ENCODE results near the gene ATP5PD. TPM values are rescaled to one million over a fixed set of nuclear protein-coding genes. Genes with fewer than 3 reads are reported as not detected.
"Not testable (repeated sequence)": the region's sequence is repeated elsewhere in the genome, so short reads cannot be mapped to it uniquely, and the experiment has no call there.

Gene ATP5PD
- total and polyA plus RNA-seq, 2 donors from 2014 or later: 261 to 916 TPM

- DNase-seq: no peak
- intact Hi-C loops (cut with DNase I): no loop called here
- H3K9me3 ChIP-seq (ENCODE audit: control insufficient read depth in 2 of 3, insufficient read depth in 1 of 3, low read length in 3 of 3): no peaks in the 10 kb centered on the region
- no peak overlapping the region for H3K4me3 ChIP-seq (ENCODE audit: low read length in 3 of 3)
- no peaks in the 10 kb centered on the region for H3K27me3 ChIP-seq (ENCODE audit: control insufficient read depth, insufficient read depth, low read length)
- peaks cover 0 to 38% (median 20%) of the 10 kb centered on the region in 3 donors for H3K4me1 ChIP-seq (ENCODE audit: control insufficient read depth in 2 of 3, insufficient read depth in 2 of 3, low read depth in 1 of 3, low read length in 3 of 3)
- no peak overlapping the region for H3K9ac ChIP-seq (ENCODE audit: low read length in 3 of 3)
- TF ChIP-seq CTCF (IDR thresholded peaks at IDR 0.05; ENCODE audit: borderline replicate concordance, extremely low read depth, insufficient read depth): no peak
- no peaks in the 10 kb centered on the region for H3K36me3 ChIP-seq (ENCODE audit: control insufficient read depth in 2 of 3, insufficient read depth in 3 of 3, low read length in 3 of 3)
- FAIRE-seq: no peak
- no peak overlapping the region for H3K27ac ChIP-seq (ENCODE audit: low read depth in 2 of 2, low read length in 2 of 2)
Observed at GRCh38 chr17:75075597-75076336, 29.0 kb upstream of the ATP5PD start.

DNA sequence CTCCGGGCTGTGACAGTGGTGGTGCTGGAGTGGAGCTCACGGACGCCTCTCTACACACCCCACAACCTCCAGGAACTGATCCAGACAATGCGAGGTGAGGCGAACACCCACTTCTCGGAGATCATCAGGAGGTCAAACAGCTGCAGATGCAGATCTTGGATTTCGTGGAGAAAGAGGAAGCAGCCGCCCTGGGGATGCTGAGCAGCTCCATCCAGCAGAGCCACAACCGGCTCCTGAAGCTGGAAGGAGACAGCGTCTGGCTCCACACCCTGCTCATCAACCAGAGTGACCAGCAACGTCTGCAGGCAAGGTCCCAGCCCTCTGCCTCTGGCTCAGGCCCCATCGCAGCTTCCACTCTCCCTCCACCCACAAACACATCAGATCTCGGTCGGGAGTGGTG, 27.8 kb upstream of the ATP5PD start:
- Histone ChIP-seq H3K4me3 (ENCODE audit: low read length in 3 of 3) (no peak overlapping the region), H3K27me3 (ENCODE audit: control insufficient read depth, insufficient read depth, low read length) (no peaks in the 10 kb centered on the region), H3K4me1 (ENCODE audit: control insufficient read depth in 2 of 3, insufficient read depth in 2 of 3, low read depth in 1 of 3, low read length in 3 of 3) (peaks cover 0 to 34% (median 20%) of the 10 kb centered on the region in 3 donors), H3K36me3 (ENCODE audit: control insufficient read depth in 2 of 3, insufficient read depth in 3 of 3, low read length in 3 of 3) (no peaks in the 10 kb centered on the region), H3K9ac (ENCODE audit: low read length in 3 of 3) (peak overlapping the region in 1 of 3 donors; percentile 32), H3K27ac (ENCODE audit: low read depth in 2 of 2, low read length in 2 of 2) (no peak overlapping the region), H3K9me3 (ENCODE audit: control insufficient read depth in 2 of 3, insufficient read depth in 1 of 3, low read length in 3 of 3) (no peaks in the 10 kb centered on the region)
- FAIRE-seq: no peak
- TF ChIP-seq CTCF (IDR thresholded peaks at IDR 0.05; ENCODE audit: borderline replicate concordance, extremely low read depth, insufficient read depth): no peak
- intact Hi-C loops (cut with DNase I): no loop called here
- DNase-seq: no peak

DNA sequence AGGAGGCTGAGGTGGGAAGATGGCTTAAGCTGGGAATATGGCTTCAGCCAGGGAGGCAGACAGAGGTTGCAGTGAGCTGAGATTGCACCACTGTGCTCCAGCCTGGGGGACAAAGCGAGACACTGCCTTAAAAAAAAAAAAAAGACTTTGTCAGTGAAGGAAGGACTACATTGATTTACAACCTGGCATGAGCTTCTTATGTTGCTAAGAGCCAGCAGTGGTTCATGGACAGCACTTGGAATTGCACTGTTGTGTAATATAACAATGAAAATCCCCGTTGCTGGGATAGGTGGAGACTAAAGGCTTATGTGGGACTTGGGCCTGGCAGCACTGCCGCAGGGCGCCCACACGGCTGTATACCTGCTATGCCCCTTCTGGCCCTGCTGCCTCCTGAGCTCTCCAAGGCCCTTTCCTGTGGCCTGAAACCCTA, 26.9 kb upstream of the ATP5PD start:
- Histone ChIP-seq H3K4me1 (ENCODE audit: control insufficient read depth in 2 of 3, insufficient read depth in 2 of 3, low read depth in 1 of 3, low read length in 3 of 3) (peaks cover 0 to 27% (median 12%) of the 10 kb centered on the region in 3 donors), H3K9ac (ENCODE audit: low read length in 3 of 3) (no peak overlapping the region), H3K9me3 (ENCODE audit: control insufficient read depth in 2 of 3, insufficient read depth in 1 of 3, low read length in 3 of 3) (no peaks in the 10 kb centered on the region), H3K36me3 (ENCODE audit: control insufficient read depth in 2 of 3, insufficient read depth in 3 of 3, low read length in 3 of 3) (no peaks in the 10 kb centered on the region), H3K27ac (ENCODE audit: low read depth in 2 of 2, low read length in 2 of 2) (peak overlapping the region in 1 of 2 donors; percentile 51), H3K27me3 (ENCODE audit: control insufficient read depth, insufficient read depth, low read length) (no peaks in the 10 kb centered on the region), H3K4me3 (ENCODE audit: low read length in 3 of 3) (no peak overlapping the region)
- intact Hi-C loops (cut with DNase I): no loop called here
- no peak for TF ChIP-seq CTCF (IDR thresholded peaks at IDR 0.05; ENCODE audit: borderline replicate concordance, extremely low read depth, insufficient read depth)
- peak in 3 of 5 donors; percentile 22 to 61 (median 47) for DNase-seq
- no peak for FAIRE-seq

DNA sequence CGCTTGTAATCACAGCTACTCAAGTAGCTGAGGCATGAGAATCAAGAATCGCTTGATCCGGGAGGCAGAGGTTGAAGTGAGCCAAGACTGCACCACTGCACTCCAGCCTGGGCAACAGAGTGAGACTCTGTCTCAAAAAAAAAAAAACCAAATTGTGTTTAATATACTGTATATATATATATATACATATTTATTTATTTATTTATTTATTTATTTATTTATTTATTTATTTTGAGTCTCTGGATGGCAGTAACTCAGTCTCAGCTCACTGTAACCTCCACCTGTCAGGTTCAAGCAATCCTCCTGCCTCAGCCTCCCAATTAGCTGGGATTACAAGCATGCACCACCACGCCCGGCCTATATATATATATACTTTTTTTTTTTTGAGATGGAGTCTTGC, 26.1 kb upstream of the ATP5PD start:
- H3K27me3 ChIP-seq (ENCODE audit: control insufficient read depth, insufficient read depth, low read length); intact Hi-C loops (cut with DNase I); H3K9me3 ChIP-seq (ENCODE audit: control insufficient read depth in 2 of 3, insufficient read depth in 1 of 3, low read length in 3 of 3); H3K9ac ChIP-seq (ENCODE audit: low read length in 3 of 3); DNase-seq; H3K4me3 ChIP-seq (ENCODE audit: low read length in 3 of 3); H3K27ac ChIP-seq (ENCODE audit: low read depth in 2 of 2, low read length in 2 of 2); H3K36me3 ChIP-seq (ENCODE audit: control insufficient read depth in 2 of 3, insufficient read depth in 3 of 3, low read length in 3 of 3); FAIRE-seq: not testable (repeated sequence)
- H3K4me1 ChIP-seq (ENCODE audit: control insufficient read depth in 2 of 3, insufficient read depth in 2 of 3, low read depth in 1 of 3, low read length in 3 of 3): peaks cover 0 to 22% (median 4%) of the 10 kb centered on the region in 3 donors

GRCh38 chr17:75071478-75072271, 24.9 kb upstream of the ATP5PD start:
- H3K36me3 ChIP-seq (ENCODE audit: control insufficient read depth in 2 of 3, insufficient read depth in 3 of 3, low read length in 3 of 3); H3K4me3 ChIP-seq (ENCODE audit: low read length in 3 of 3); intact Hi-C loops (cut with DNase I); H3K27me3 ChIP-seq (ENCODE audit: control insufficient read depth, insufficient read depth, low read length); H3K27ac ChIP-seq (ENCODE audit: low read depth in 2 of 2, low read length in 2 of 2); H3K9me3 ChIP-seq (ENCODE audit: control insufficient read depth in 2 of 3, insufficient read depth in 1 of 3, low read length in 3 of 3); H3K9ac ChIP-seq (ENCODE audit: low read length in 3 of 3); FAIRE-seq: not testable (repeated sequence)
- DNase-seq: peak in 1 of 5 donors; percentile 39
- peaks cover 0 to 11% (median 0%) of the 10 kb centered on the region in 3 donors for H3K4me1 ChIP-seq (ENCODE audit: control insufficient read depth in 2 of 3, insufficient read depth in 2 of 3, low read depth in 1 of 3, low read length in 3 of 3)

Measured in kidney (tissue), 14 donors.